GM19023 (cell line): ENCODE results near the gene ST6GALNAC3.
"Not testable (repeated sequence)": the region's sequence is repeated elsewhere in the genome, so short reads cannot be mapped to it uniquely, and the experiment has no call there.

Experiments
- ATAC-seq: cut with Tn5 transposase; IDR thresholded peaks from one replicate; pipeline ENCODE4 v1.9.1; 2021; ENCODE audit warnings: mild to moderate bottlenecking, moderate library complexity; ENCODE audit not compliant: unreplicated experiment

The ST6GALNAC3 gene

DNA sequence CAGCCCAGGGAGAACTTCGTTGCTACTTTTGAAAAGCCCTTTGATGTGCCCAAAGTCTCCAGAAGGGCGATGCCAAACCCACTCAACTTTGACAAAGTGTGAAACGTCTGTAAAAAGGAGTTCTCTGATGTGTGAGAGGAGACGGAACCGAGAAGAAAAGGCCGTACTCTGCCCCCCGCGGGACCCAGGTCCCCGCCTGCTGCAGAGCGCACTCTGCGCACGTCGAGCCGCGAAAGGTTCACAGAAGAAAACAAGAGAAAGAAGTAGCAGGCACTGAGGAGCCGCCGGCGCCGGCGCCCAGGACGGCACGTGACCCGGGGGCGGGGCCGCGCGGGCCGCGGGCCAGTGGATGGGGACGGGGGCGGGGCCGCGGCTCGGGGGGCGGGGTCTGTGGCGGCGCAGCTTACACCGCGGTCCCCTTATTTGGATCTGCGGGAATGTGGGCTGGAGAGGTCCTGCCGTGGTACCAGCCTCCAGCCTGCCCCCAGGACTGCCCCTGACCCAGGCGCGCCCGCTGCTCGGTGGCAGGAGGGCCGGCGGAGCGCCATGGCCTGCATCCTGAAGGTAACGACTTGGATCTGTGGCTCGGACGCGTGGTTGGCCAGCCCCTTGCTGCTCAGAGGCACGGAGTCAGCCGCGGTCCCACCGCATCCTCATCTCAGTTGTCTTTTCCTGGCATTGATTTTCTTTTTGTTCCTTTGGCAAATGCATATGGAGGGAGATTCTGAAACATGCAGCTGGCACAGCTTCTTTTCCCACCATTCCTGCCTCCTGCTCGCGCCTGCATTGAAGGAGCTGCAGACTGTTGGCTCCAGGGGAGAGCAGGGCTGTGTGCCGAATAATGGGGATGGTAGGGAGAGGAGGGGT lies at the start of gene ST6GALNAC3:
Gene ST6GALNAC3, plus strand, starts transcription at position 426 of the 867 bp plus-strand sequence.
- peak; percentile 93 for ATAC-seq

DNA sequence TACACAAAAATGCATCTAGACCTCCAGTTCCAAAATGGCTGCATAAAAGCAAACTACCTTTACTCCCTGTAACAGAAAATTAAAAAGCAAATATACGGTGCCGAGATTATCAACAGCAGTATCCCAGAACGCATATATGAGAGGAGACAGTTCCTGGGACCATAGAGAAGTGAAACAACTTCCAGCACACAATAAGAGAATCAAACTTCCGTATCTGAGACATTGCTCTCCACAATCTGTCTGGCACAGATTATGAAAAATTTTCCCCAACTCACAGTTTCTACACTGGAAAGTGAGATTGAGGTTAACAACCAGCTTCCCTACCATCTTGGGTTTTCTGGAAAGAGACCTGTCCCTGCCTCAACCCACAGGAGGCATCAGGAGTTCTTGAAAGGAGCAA lies 47.2 kb upstream of the ST6GALNAC3 start:
- no peak for ATAC-seq

DNA sequence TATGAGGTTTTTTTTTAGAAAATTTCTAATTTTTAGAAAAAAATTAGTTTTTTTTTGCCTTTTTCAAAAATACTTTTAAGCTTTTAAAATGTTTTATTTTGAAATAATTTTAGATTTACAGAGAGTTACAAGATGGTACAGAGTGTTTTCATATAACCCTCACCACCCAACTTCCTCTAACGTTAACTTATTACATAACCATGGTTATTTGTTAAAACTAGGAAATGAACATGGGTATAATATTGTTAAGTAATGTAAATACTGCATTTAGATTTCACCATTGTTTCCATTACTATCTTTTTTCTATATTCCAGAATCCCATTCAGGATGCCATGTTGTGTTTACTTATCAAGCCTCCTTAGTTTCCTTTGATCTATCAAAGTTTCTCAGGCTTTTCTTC lies 45.2 kb upstream of the ST6GALNAC3 start:
- ATAC-seq: no peak

DNA sequence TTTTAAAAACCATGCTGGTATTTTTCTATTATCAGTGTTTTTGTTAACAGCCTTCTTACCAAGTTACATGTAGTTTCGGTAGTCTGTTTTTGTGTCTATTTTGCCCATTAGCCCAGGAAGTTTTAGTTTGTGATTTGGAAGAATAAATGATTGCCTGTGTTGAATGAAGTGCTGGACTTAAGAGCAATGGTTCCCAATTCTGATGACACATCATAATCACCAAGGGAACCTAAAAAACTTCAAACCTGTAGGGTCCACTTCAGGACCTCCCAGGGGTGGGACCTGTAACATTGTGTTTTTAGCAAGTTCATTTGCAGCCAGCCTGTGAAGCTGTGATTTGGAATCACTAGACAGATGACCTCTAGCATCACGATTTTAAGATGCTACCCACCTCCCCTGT lies 43.0 kb upstream of the ST6GALNAC3 start:
- ATAC-seq: no peak

DNA sequence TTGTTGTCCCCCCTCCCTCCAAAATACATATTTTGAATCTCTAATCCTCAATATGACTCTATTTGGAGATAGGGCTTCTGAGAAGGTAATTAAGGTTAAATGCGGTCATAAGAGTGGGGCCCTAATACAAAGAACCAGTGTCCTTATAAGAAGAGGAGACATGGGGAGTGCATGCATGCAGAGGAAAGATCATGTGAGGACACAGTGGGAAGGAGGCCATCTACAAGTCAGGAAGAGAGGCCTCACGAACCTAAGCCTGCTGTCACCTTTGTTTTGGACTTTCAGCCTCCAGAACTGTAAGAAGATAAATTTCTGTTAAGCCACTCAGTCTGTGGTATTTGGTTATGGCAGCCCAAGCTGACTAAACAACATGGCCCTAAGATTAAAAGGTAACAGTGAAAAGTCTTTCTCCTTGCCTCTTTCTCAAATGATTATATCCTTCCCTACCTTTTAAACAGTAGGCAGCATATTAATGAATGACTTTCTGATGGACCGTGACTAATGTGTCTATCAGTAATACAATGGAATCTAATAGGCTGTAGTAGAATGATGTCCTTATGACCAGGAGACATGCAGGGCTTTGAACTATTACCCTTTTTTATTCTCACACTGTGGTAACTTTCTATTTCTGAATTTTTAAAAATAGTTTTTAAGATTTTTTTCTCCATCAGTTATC lies 40.6 kb upstream of the ST6GALNAC3 start:
- no peak for ATAC-seq

DNA sequence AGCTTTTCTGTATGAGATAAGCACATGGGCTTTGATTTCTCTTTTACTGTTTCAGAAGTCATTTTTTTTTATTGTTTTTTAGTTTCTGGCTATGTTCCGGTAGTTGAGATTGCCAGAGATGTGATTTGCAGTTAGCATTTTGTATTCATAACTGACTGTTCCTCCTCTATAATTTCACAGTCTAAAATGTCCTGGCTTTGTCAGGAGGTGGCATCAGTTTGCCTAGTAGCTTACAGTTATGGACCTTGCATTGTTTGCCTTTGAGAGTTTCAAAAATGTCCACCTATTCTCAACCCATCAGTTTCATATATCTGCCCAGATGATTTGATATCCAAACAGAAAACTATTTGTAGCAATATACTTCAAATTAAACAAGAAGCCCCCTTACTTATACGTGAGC lies 39.5 kb upstream of the ST6GALNAC3 start:
- ATAC-seq: no peak

DNA sequence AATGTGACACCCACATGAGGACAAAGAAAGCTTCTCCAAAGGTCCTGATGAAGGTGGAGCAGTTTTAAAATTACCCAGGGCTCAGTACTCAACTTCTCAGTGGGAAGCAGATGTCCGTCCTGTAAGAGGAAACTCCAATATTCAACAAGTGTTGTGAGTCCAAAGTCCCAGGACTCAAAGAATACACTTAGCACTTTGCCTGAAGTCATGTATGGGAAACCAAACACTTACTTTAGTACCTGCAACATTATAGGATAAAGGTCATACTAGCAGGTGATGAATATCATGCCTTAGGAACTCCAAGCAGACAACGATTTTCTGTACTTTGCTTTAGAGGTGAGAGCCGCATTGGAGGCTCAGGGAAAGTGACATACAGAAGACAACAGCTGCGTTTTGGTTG lies 37.2 kb upstream of the ST6GALNAC3 start:
- ATAC-seq: no peak

DNA sequence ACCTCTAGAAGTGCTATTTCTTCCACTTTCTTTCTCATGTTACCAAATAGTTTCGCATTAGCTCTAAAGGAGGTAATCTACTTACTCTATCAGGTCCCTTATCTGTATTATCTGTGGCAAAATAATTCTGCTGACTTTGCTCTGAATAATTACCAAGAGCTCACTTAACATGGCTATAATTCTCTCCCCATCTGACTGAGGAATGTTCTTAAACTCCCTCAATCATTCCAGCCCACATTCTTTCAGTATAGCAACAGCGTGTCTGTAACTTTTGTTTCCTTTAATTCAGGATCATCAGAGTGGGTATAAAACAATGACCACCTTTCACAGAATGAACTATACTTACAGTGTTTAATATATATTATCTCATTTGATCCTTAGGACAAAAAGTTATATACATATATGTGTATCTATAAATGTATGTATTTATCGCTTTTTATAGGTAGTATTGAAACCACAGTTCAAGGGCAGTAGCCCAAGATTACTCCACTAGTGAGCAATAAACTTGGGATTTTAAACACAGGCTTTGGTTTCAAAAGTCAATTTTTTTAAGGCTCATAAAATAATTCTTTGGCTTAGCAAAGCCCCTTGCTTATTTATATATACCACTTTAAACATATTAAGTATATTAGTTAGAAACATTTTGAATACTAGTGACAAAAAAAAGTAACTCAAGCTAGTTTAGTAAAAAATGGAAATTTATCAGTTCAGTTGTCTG lies 36.1 kb upstream of the ST6GALNAC3 start:
- ATAC-seq: no peak

DNA sequence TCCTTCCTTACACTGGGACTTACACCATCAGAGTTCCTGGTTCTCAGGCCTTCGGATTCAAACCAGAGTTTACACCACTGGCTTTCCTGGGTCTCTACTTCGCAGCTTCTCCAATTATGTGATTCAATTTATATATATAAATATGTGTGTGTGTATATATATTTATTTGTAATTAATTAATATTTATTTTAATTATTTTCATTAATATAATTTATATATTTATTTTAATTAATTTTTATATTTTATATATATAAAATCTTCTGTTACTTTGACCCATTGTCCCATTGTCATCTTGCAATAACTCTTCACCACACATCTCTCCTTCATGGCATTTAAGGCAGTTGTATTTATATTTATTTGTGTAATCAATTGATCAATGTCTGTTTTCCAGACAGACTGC lies 28.4 kb upstream of the ST6GALNAC3 start:
- no peak for ATAC-seq

DNA sequence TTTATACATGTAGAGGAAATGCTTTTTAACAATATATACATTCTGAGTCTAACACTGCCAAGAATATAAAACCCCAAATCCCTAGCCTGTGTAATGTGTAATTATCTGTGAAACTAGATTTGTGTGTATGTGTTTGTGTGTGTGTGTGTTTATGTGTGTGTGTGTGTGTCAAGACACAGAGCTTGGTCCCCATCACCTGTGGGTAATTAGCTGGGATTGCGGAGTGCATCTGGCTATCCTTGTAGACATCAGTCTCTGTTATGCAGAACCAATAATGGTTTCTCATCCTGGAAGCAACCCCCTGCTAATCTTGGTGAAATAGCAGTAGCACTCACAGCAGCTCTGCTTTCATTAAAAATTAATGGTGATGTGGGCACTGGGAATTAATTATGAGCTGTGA lies 26.3 kb upstream of the ST6GALNAC3 start:
- no peak for ATAC-seq

DNA sequence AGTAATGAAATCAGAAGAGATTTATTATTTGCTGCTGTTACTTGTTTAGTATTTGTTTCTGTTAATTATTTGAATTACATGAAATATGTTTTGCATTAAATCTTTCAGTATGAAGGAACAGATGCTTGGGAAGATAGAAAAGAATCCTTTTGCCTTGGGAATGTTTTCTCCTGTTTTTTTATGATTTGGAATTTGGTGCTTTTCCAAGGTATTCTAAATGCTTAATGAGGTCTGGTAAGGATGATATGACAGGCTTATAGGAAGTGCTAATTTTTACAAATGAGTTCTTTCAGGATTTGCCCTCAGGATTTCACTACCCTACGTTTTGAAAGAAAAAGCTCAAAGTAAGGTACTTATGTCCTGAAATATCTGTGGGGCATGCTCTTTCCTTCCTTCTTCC lies 25.6 kb upstream of the ST6GALNAC3 start:
- ATAC-seq: no peak

DNA sequence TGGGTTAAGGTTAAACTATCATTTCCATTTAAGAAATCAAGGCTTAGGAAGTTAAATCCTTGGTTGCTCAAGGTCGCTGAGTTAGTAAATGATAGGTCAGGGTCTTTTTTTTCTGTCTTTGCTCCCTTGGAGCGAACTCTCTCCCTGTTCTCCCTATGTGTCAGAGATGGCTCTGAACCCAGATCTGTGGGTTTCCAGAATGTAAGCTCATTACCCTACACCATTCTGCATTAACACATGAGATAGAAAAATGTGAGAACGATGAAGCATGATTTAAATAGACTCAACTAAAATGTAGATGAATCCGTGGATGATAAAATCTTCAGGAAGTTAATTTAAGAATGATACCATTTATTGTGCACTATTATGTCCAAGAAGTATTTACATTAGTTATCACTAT lies 25.0 kb upstream of the ST6GALNAC3 start:
- ATAC-seq: no peak

DNA sequence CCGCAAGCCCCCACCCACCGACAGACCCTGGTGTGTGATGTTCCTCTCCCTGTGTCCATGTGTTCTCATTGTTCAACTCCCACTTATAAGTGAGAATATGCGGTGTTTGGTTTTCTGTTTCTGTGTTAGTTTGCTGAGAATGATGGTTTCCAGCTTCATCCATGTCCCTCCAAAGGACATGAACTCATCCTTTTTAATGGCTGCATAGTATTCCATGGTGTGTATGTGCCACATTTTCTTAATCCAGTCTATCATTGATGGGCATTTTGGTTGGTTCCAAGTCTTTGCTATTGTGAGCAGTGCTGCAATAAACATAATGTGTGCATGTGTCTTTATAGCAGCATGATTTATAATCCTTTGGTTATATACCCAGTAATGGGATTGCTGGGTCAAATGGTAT lies 24.5 kb upstream of the ST6GALNAC3 start:
- not testable (repeated sequence) for ATAC-seq

DNA sequence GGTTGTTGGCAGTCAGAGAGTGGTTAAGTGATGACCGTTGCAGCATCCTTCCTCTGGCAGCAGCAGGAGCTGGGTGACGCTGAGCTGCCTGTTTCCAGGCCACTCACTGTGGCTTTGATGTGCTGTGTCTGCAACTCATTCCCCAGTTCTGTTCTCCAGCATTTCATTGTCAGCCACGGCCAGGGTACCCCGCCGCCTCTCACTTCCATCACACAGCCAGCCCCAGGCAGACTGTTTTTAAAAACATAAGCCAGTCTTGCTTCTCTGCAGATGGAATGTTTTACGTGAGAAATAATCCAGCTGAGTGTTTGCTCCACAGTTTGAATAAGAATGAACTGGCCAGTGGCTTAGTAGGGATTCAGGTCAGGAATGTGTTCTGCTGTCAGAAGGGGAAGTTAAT lies 21.5 kb upstream of the ST6GALNAC3 start:
- no peak for ATAC-seq

DNA sequence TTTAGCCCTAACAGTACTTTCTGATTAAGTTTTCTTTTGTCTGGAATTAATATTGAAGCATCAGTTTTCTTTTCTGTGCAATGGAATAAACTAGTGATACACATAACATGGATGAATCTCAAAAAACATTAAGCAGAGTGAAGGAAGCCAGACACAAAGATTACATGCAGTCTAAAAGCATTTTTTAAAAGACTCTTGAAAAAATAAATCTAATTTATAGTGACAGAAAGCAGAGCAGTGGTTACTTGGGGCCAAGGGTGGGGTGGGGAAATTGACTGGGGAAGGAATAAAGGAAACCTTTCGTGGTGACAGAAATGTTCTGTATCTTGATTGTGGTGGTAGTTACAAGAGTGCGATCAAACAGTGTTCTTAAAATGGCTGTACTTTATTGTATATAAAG lies 20.2 kb upstream of the ST6GALNAC3 start:
- no peak for ATAC-seq

DNA sequence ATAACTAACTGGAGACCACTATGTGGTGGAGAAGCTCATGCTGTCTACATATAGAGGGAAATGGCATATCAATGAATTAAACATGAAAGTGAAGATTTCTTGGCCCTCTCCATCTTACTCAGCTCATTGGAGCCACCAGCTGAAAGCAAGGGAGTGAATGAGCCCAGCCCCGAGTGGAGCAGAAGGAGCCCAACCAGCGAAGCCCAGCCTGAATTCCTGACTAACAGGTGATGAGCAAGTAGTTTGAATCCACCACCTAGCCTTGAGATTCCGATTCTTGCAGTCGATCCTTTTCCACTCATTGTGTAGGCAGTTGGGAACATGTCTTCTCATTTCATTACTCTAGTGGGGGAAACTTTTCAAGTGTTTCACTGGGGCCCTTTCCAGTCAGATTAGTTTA lies 18.6 kb upstream of the ST6GALNAC3 start:
- ATAC-seq: no peak

DNA sequence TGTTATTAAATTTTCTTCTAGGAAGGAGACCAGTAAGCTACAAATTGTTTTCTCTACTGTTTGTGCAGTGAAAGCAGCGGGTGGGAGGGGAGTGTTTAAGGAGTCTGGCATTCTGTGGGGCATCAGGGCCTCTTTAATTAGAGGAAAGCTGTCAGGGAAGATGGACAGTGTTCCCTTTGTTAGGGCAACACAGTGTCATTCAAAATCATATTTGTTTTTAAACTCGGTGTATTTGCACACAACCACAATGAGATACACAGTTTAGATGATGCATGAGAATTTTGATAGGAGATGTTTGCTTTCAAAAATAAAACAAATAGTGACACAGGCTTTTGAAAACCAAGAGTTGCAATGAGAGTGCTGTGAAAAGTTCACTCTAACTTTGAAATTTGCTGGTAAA lies 15.1 kb upstream of the ST6GALNAC3 start:
- no peak for ATAC-seq

DNA sequence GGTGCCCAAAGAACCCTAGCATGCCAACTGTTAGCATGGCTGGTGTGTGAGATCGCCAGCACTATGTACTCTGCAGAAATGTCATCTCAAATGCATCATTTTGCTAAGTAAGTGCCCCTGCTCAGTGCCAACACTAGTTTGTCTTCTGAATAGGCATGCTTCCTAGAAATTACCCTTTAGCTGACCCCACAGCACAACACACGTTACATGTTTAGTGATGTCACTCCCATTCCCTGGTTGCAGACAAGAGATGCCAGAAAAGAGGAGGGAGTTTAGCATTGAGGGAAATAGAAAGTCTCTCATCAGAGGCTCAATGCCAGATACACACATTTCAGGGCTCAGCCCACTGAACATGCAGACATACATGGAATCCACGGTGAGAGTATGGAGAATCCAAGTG lies 9.3 kb upstream of the ST6GALNAC3 start:
- ATAC-seq: no peak

DNA sequence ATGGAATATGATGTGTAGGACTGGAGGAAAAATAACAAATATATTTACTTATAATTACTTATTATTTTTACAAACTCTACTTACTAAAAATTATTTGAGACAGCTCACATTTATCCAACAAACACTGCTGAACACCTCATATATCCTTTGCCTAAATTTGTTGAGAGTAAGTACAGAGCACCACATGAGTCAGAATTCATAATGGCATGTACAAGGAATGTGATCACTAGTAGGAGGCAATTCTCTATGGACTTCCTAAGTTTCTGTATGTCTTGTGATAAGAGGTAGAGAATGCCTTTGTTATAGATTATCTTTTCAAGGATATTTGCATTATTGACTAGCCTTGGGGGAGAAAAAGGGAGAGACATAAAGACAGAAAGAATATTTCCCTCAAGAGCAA lies 8.2 kb upstream of the ST6GALNAC3 start:
- ATAC-seq: no peak

DNA sequence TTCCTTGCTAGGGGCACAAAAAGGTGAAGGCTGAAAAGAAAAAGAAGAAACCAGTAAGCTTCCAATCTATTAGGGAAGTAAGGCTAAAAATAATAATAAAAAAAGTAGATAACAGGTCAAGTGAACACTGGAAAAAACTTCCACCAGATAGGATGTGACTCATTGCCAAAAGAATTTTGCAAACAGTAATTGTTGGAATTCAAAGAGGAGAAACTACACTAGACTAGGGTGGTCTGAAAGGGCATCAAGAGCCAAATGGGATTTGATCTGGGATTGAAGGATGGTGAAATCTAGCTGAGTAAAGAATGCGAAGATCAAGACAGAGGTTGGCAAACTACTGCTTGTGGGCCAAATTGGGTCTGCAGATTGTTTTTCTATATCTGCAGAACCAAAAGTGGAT lies 6.0 kb upstream of the ST6GALNAC3 start:
- ATAC-seq: no peak

DNA sequence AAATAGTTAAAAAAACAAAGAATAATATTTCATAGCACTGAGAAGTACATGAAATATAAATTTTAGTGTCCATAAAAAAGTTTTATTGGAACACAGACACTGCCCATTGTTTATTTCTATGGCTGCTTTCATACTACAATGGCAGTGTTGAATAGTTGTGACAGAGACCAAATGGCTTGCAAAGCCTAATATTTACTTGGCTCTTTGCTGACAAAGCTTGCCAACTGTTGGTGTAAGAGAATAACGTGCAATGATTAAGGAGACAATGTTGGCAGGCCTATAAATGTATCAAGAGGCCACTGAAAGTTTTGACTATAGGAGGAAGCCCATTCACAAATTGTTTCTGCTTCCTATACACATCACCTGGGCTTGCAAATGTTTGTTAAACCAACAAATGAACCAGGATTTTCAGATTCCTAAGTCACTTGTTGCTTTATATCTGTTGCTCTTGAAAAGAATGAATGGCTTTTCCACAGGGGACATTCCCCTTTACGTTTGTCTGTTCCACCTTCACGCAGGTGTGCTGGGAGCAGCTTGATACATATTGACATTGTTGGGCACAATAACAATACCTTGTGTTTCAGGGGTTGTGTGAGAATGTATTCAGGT lies 5.5 kb upstream of the ST6GALNAC3 start:
- no peak for ATAC-seq
